HepG2 (cell line): ENCODE data around the gene CHCT1. TPM values are rescaled to one million over a fixed set of nuclear protein-coding genes. Genes with fewer than 3 reads are reported as not detected.
A peak's percentile ranks its signal among the peaks of the same experiment; 100 is the strongest.

Experiments
- AKAP8 ChIP-seq: sonication (generic); formaldehyde crosslinking; IDR thresholded peaks from 2 replicates; pipeline ENCODE4 v1.5.1; 2020; ENCODE audit warnings: mild to moderate bottlenecking, missing genetic modification reagents
- EZH2 ChIP-seq: conservative IDR thresholded peaks from 2 replicates; pipeline ENCODE4 v1.6.1; 2012; ENCODE audit warnings: mild to moderate bottlenecking, low read depth, low read length, moderate library complexity
- HHEX ChIP-seq: IDR thresholded peaks from 2 replicates; pipeline ENCODE4 v1.6.1; 2016; ENCODE audit warnings: control low read depth
- KAT2B ChIP-seq: fragments of 150-350 bp; IDR thresholded peaks from 2 replicates; pipeline ENCODE4 v1.6.1; 2014; ENCODE audit warnings: low read depth, low read length, borderline replicate concordance
- NFYB ChIP-seq: sonication (generic); formaldehyde crosslinking; IDR thresholded peaks from 2 replicates; pipeline ENCODE4 v1.4.0; 2020; ENCODE audit warnings: missing genetic modification reagents
- NR2C2 ChIP-seq: sonication (generic); formaldehyde crosslinking; IDR thresholded peaks from 2 replicates; pipeline ENCODE4 v1.4.0; 2020; ENCODE audit warnings: missing genetic modification reagents, mild to moderate bottlenecking, moderate library complexity, borderline replicate concordance
- XBP1 ChIP-seq: sonication (generic); formaldehyde crosslinking; IDR thresholded peaks from 2 replicates; pipeline ENCODE4 v1.5.0; 2020; ENCODE audit warnings: missing genetic modification reagents
- ZFP1 ChIP-seq: IDR thresholded peaks from 2 replicates; pipeline ENCODE4 v1.6.1; 2016
- ZNF451 ChIP-seq: sonication (generic); formaldehyde crosslinking; IDR thresholded peaks from 2 replicates; pipeline ENCODE4 v1.5.0; 2020; ENCODE audit warnings: mild to moderate bottlenecking, missing genetic modification reagents
- ZNF670 ChIP-seq: sonication (generic); formaldehyde crosslinking; IDR thresholded peaks from 2 replicates; pipeline ENCODE4 v1.8.0; 2022; ENCODE audit warnings: mild to moderate bottlenecking, missing genetic modification reagents, borderline replicate concordance
- ZNF672 ChIP-seq: sonication (generic); formaldehyde crosslinking; IDR thresholded peaks from 2 replicates; pipeline ENCODE4 v1.8.1; 2022; ENCODE audit warnings: missing genetic modification reagents
- ZNF891 ChIP-seq: sonication (generic); formaldehyde crosslinking; IDR thresholded peaks from 2 replicates; pipeline ENCODE4 v1.5.0; 2020; ENCODE audit warnings: mild to moderate bottlenecking, missing genetic modification reagents
- polyA plus RNA-seq, 8 experiments: library from polyadenylated mRNA; depleted of rRNA in 3 of 8; stranded (reverse) in 7 of 8; unstranded in 1 of 8; fragments of >200 nt; fragmentation: Illumina TruSeq in 4 of 8; extraction: Trizol in 4 of 8; gene quantifications; 2 replicates each; pipeline versions ENCODE4 v1.2.1 to v1.2.3, GENCODE V29; 2011 to 2016; ENCODE audit warnings: low read depth in 4 of 8, missing spikeins in 1 of 8, mixed read lengths in 1 of 8; ENCODE audit not compliant: insufficient read depth in 1 of 8
- total RNA-seq, 5 experiments: library from RNA; depleted of rRNA; stranded (reverse); fragments of >200 nt; fragmentation: Illumina TruSeq; extraction: Trizol; gene quantifications; 2 replicates each; pipeline ENCODE4 v1.2.3, GENCODE V29; 2016; ENCODE audit warnings: low read depth in 1 of 5
- TF ChIP-seq, protein P1 (sequence below): sonication (generic); formaldehyde crosslinking; conservative IDR thresholded peaks from 2 replicates; pipeline ENCODE4 v1.8.0; 2022; ENCODE audit warnings: mild to moderate bottlenecking, moderate library complexity, missing genetic modification reagents
- TF ChIP-seq, protein P2 (sequence below): sonication (generic); formaldehyde crosslinking; IDR thresholded peaks from 2 replicates; pipeline ENCODE4 v1.4.0; 2020; ENCODE audit warnings: missing genetic modification reagents
- TF ChIP-seq, protein P3 (sequence below): IDR thresholded peaks from 2 replicates; pipeline ENCODE4 v1.6.1; 2016; ENCODE audit warnings: control low read depth
- TF ChIP-seq, protein P4 (sequence below): sonication (generic); formaldehyde crosslinking; IDR thresholded peaks from 2 replicates; pipeline ENCODE4 v1.5.0; 2020; ENCODE audit warnings: missing genetic modification reagents, mild to moderate bottlenecking, borderline replicate concordance

Gene CHCT1
- total and polyA plus RNA-seq, 2 of the 13 experiments (the other 11 are each of a cell fraction or from before 2014, with no cell fraction given), result not detected

- TF ChIP-seq NFYB (CRISPR knock-in tag) (peak; percentile 91), ZFP1 (CRISPR knock-in tag) (no peak), KAT2B (no peak), ZNF891 (CRISPR knock-in tag) (peak; percentile 91), NR2C2 (CRISPR knock-in tag) (peak; percentile 95), AKAP8 (CRISPR knock-in tag) (peak; percentile 95; the same call in 1 of the 2 replicates), ZNF451 (CRISPR knock-in tag) (peak; percentile 52), ZNF670 (peak; percentile 93; the same call in 1 of the 2 replicates), XBP1 (CRISPR knock-in tag) (no peak), EZH2 (no peak), ZNF672 (CRISPR knock-in tag) (peak; percentile 83; the same call in 1 of the 2 replicates), HHEX (CRISPR knock-in tag) (no peak)
- TF ChIP-seq, protein P1, sequence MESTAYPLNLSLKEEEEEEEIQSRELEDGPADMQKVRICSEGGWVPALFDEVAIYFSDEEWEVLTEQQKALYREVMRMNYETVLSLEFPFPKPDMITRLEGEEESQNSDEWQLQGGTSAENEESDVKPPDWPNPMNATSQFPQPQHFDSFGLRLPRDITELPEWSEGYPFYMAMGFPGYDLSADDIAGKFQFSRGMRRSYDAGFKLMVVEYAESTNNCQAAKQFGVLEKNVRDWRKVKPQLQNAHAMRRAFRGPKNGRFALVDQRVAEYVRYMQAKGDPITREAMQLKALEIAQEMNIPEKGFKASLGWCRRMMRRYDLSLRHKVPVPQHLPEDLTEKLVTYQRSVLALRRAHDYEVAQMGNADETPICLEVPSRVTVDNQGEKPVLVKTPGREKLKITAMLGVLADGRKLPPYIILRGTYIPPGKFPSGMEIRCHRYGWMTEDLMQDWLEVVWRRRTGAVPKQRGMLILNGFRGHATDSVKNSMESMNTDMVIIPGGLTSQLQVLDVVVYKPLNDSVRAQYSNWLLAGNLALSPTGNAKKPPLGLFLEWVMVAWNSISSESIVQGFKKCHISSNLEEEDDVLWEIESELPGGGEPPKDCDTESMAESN (CRISPR knock-in tag), result peak; percentile 90; the same call in 1 of the 2 replicates
- TF ChIP-seq, protein P2, sequence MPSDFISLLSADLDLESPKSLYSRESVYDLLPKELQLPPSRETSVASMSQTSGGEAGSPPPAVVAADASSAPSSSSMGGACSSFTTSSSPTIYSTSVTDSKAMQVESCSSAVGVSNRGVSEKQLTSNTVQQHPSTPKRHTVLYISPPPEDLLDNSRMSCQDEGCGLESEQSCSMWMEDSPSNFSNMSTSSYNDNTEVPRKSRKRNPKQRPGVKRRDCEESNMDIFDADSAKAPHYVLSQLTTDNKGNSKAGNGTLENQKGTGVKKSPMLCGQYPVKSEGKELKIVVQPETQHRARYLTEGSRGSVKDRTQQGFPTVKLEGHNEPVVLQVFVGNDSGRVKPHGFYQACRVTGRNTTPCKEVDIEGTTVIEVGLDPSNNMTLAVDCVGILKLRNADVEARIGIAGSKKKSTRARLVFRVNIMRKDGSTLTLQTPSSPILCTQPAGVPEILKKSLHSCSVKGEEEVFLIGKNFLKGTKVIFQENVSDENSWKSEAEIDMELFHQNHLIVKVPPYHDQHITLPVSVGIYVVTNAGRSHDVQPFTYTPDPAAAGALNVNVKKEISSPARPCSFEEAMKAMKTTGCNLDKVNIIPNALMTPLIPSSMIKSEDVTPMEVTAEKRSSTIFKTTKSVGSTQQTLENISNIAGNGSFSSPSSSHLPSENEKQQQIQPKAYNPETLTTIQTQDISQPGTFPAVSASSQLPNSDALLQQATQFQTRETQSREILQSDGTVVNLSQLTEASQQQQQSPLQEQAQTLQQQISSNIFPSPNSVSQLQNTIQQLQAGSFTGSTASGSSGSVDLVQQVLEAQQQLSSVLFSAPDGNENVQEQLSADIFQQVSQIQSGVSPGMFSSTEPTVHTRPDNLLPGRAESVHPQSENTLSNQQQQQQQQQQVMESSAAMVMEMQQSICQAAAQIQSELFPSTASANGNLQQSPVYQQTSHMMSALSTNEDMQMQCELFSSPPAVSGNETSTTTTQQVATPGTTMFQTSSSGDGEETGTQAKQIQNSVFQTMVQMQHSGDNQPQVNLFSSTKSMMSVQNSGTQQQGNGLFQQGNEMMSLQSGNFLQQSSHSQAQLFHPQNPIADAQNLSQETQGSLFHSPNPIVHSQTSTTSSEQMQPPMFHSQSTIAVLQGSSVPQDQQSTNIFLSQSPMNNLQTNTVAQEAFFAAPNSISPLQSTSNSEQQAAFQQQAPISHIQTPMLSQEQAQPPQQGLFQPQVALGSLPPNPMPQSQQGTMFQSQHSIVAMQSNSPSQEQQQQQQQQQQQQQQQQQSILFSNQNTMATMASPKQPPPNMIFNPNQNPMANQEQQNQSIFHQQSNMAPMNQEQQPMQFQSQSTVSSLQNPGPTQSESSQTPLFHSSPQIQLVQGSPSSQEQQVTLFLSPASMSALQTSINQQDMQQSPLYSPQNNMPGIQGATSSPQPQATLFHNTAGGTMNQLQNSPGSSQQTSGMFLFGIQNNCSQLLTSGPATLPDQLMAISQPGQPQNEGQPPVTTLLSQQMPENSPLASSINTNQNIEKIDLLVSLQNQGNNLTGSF, result 0 out of 2 replicates have a peak, but pooled peaks have one; percentile 80
- TF ChIP-seq, protein P3, sequence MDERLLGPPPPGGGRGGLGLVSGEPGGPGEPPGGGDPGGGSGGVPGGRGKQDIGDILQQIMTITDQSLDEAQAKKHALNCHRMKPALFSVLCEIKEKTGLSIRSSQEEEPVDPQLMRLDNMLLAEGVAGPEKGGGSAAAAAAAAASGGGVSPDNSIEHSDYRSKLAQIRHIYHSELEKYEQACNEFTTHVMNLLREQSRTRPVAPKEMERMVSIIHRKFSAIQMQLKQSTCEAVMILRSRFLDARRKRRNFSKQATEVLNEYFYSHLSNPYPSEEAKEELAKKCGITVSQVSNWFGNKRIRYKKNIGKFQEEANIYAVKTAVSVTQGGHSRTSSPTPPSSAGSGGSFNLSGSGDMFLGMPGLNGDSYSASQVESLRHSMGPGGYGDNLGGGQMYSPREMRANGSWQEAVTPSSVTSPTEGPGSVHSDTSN, result no peak
- TF ChIP-seq, protein P4, sequence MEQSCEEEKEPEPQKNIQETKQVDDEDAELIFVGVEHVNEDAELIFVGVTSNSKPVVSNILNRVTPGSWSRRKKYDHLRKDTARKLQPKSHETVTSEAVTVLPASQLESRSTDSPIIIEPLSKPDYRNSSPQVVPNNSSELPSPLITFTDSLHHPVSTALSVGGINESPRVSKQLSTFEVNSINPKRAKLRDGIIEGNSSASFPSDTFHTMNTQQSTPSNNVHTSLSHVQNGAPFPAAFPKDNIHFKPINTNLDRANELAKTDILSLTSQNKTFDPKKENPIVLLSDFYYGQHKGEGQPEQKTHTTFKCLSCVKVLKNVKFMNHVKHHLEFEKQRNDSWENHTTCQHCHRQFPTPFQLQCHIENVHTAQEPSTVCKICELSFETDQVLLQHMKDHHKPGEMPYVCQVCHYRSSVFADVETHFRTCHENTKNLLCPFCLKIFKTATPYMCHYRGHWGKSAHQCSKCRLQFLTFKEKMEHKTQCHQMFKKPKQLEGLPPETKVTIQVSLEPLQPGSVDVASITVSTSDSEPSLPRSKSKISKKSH (CRISPR knock-in tag), result peak; percentile 97
These were observed 30.0 kb upstream of the CHCT1 start, which contains the start of gene USP32 (continued) for GRCh38 chr17:60392042-60392844.
